Neural progenitor cell (in vitro differentiated cells): Measurements from ENCODE around the gene CLCN4. TPM values are rescaled to one million over a fixed set of nuclear protein-coding genes. Genes with fewer than 3 reads are reported as not detected.

Source experiments
- DNase-seq: peaks from one replicate; pipeline ENCODE4 v3.0.0-alpha.2; 2016; ENCODE audit warnings: low spot score
- H2AFZ ChIP-seq: fragments of 200-600 bp; sonication (generic); replicated peaks from 2 replicates; pipeline ENCODE4 v1.6.1; 2016; ENCODE audit warnings: antibody characterized with exemption
- H3F3A ChIP-seq: fragments of 200-600 bp; sonication (generic); 2 replicates; pipeline ENCODE4 v1.6.1; 2016; ENCODE audit warnings: antibody characterized with exemption, low read depth
- H3K27ac ChIP-seq: fragments of 200-600 bp; sonication (generic); 2 replicates; pipeline ENCODE4 v1.5.1; 2016; ENCODE audit warnings: mild to moderate bottlenecking
- H3K27me3 ChIP-seq: fragments of 200-600 bp; sonication (generic); 2 replicates; pipeline ENCODE4 v1.6.1; 2016; ENCODE audit warnings: mild to moderate bottlenecking, moderate library complexity
- H3K36me3 ChIP-seq: fragments of 200-600 bp; sonication (generic); 2 replicates; pipeline ENCODE4 v1.5.1; 2016
- H3K4me1 ChIP-seq: fragments of 200-600 bp; sonication (generic); 2 replicates; pipeline ENCODE4 v1.6.1; 2016; ENCODE audit warnings: mixed run types
- H3K4me2 ChIP-seq: fragments of 200-600 bp; sonication (generic); 2 replicates; pipeline ENCODE4 v1.6.1; 2016
- H3K4me3 ChIP-seq: fragments of 200-600 bp; sonication (generic); 2 replicates; pipeline ENCODE4 v1.5.1; 2016
- H3K79me2 ChIP-seq: fragments of 200-600 bp; sonication (generic); 2 replicates; pipeline ENCODE4 v1.6.1; 2016; ENCODE audit warnings: low read depth
- H3K9ac ChIP-seq: fragments of 200-600 bp; sonication (generic); 2 replicates; pipeline ENCODE4 v1.6.1; 2016
- H3K9me3 ChIP-seq: fragments of 200-600 bp; sonication (generic); 2 replicates; pipeline ENCODE4 v1.5.1; 2016; ENCODE audit warnings: low read depth
- H4K20me1 ChIP-seq: fragments of 200-600 bp; sonication (generic); 2 replicates; pipeline ENCODE4 v1.6.1; 2016; ENCODE audit warnings: low read depth
- H3K27ac Mint-ChIP-seq: 3 replicates; pipeline ENCODE4 v1.8.0; 2021; ENCODE audit warnings: mixed read lengths
- H3K27me3 Mint-ChIP-seq: 2 replicates; pipeline ENCODE4 v1.8.0; 2022; ENCODE audit warnings: low read depth, mild to moderate bottlenecking, inconsistent platforms, moderate library complexity, mixed read lengths; ENCODE audit not compliant: insufficient read depth
- H3K36me3 Mint-ChIP-seq: 3 replicates; pipeline ENCODE4 v1.8.0; 2021; ENCODE audit warnings: mixed read lengths
- H3K4me1 Mint-ChIP-seq: 3 replicates; pipeline ENCODE4 v1.8.0; 2021; ENCODE audit warnings: mixed read lengths
- H3K4me3 Mint-ChIP-seq: 3 replicates; pipeline ENCODE4 v1.8.0; 2021; ENCODE audit warnings: mild to moderate bottlenecking, moderate library complexity, mixed read lengths
- H3K9me3 Mint-ChIP-seq: 3 replicates; pipeline ENCODE4 v1.8.0; 2020; ENCODE audit warnings: mixed read lengths
- EZH2 ChIP-seq: fragments of 200-600 bp; sonication (generic); IDR thresholded peaks from 2 replicates; pipeline ENCODE4 v1.6.1; 2017; ENCODE audit warnings: antibody characterized with exemption, mild to moderate bottlenecking, moderate library complexity
- EZH2phosphoT487 ChIP-seq: fragments of 200-600 bp; sonication (generic); IDR thresholded peaks from 2 replicates; pipeline ENCODE4 v1.6.1; 2017; ENCODE audit warnings: antibody characterized with exemption
- total RNA-seq: library from RNA; depleted of rRNA; stranded (reverse); fragments of >200 nt; gene quantifications from 2 replicates; pipeline ENCODE4 v1.2.3, GENCODE V29; 2015; ENCODE audit warnings: low replicate concordance
- TF ChIP-seq, protein P1 (sequence below): fragments of 200-600 bp; sonication (generic); IDR thresholded peaks from 2 replicates; pipeline ENCODE4 v1.5.1; 2017; ENCODE audit warnings: antibody characterized with exemption, mild to moderate bottlenecking

CLCN4 gene
- total RNA-seq, 1 donor from 2014 or later = 6.6 TPM

DNA sequence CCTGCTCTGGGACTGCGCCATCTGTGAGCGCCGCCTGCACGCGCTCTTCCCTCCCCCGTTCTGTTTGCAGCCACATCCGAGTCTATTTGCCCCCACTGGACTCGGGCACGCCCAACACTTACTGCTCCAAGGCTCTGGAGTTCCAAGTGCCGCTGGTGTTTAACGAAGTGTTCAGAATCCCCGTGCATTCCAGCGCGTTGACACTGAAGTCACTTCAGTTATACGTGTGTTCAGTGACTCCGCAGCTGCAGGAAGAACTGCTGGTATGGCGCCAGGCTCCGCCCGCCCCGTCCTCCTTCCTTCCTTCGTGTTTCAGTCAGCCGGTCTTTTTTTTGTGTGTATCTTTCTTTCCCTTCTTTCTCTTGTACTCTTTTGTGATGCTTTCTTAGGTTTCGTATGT, 30.7 kb upstream of the CLCN4 start:
- no peak overlapping the region for H3K9ac ChIP-seq
- Mint-ChIP-seq H3K4me1 (no peaks in the 10 kb centered on the region), H3K4me3 (no peak overlapping the region), H3K9me3 (peaks cover 65% of the 10 kb centered on the region), H3K27me3 (peaks cover 9% of the 10 kb centered on the region), H3K27ac (no peak overlapping the region), H3K36me3 (peaks cover 67% of the 10 kb centered on the region)
- H3K4me2 ChIP-seq = no peak overlapping the region
- no peaks in the 10 kb centered on the region for H3K4me1 ChIP-seq
- no peaks in the 10 kb centered on the region for H3K36me3 ChIP-seq
- no peak for TF ChIP-seq EZH2phosphoT487
- TF ChIP-seq, protein P1, sequence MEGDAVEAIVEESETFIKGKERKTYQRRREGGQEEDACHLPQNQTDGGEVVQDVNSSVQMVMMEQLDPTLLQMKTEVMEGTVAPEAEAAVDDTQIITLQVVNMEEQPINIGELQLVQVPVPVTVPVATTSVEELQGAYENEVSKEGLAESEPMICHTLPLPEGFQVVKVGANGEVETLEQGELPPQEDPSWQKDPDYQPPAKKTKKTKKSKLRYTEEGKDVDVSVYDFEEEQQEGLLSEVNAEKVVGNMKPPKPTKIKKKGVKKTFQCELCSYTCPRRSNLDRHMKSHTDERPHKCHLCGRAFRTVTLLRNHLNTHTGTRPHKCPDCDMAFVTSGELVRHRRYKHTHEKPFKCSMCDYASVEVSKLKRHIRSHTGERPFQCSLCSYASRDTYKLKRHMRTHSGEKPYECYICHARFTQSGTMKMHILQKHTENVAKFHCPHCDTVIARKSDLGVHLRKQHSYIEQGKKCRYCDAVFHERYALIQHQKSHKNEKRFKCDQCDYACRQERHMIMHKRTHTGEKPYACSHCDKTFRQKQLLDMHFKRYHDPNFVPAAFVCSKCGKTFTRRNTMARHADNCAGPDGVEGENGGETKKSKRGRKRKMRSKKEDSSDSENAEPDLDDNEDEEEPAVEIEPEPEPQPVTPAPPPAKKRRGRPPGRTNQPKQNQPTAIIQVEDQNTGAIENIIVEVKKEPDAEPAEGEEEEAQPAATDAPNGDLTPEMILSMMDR = no peak
- TF ChIP-seq EZH2 = no peak
- H3K4me3 ChIP-seq = no peak overlapping the region
- H3K9me3 ChIP-seq = peaks cover 11% of the 10 kb centered on the region
- H2AFZ ChIP-seq = no peak overlapping the region
- H3K27ac ChIP-seq = no peak overlapping the region
- no peak for DNase-seq
- H4K20me1 ChIP-seq = no peaks in the 10 kb centered on the region
- no peaks in the 10 kb centered on the region for H3K27me3 ChIP-seq
- no peaks in the 10 kb centered on the region for H3K79me2 ChIP-seq
- no peaks in the 10 kb centered on the region for H3F3A ChIP-seq

DNA sequence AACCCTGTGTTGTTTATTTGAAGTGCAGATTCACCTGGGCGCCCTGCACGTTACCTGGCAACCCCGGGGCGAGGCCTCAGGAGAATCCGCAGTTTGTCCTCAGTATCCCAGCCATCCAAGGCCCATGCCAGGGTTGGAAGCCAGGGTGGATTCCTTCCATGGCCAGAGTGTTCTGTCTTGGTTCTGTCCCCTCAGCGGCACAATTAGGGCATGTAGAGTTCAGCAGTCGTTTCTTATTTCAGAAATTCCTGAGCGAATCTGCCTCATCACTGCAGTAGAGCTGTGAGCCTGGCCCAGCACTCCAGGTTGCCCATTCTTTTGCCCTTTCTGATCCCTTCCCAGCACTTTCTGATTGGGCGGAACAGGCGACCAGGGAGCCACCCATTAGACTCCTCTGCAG, 29.9 kb upstream of the CLCN4 start:
- Histone ChIP-seq H3K9ac (no peak overlapping the region), H2AFZ (no peak overlapping the region), H3K27ac (no peak overlapping the region), H3K9me3 (peaks cover 6% of the 10 kb centered on the region), H3K36me3 (no peaks in the 10 kb centered on the region), H3F3A (peaks cover 3% of the 10 kb centered on the region), H3K4me3 (no peak overlapping the region), H3K27me3 (no peaks in the 10 kb centered on the region), H4K20me1 (no peaks in the 10 kb centered on the region), H3K4me1 (peaks cover 5% of the 10 kb centered on the region), H3K79me2 (no peaks in the 10 kb centered on the region), H3K4me2 (no peak overlapping the region)
- no peaks in the 10 kb centered on the region for H3K4me1 Mint-ChIP-seq
- H3K9me3 Mint-ChIP-seq = peaks cover 60% of the 10 kb centered on the region
- no peak overlapping the region for H3K4me3 Mint-ChIP-seq
- no peak overlapping the region for H3K27ac Mint-ChIP-seq
- DNase-seq = no peak
- TF ChIP-seq, protein P1 = no peak
- TF ChIP-seq EZH2phosphoT487 (no peak), EZH2 (no peak)
- peaks cover 9% of the 10 kb centered on the region for H3K27me3 Mint-ChIP-seq
- peaks cover 65% of the 10 kb centered on the region for H3K36me3 Mint-ChIP-seq

DNA sequence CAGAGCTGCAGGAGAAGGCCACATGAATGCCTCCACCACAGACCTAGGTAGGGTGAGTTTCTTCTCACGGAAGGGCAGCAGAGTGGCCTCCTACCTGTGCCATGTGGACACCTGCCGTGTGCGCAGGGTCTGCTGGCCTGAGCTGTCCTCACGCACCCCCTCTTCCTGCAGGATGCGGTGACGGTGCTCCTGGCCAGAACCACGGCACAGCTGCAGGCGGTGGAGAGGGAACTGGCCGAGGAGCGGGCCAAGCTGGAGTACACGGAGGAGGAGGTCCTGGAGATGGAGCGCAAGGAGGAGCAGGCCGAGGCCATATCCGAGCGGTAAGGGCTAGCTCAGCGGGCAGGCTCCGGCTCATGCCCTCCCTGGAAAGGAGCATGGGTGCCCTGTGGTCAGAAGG, 28.4 kb upstream of the CLCN4 start:
- H3K36me3 Mint-ChIP-seq = peaks cover 69% of the 10 kb centered on the region
- H3F3A ChIP-seq = peaks cover 3% of the 10 kb centered on the region
- no peak overlapping the region for H3K4me3 Mint-ChIP-seq
- peaks cover 61% of the 10 kb centered on the region for H3K9me3 Mint-ChIP-seq
- no peak for TF ChIP-seq EZH2
- TF ChIP-seq, protein P1 = no peak
- no peak for TF ChIP-seq EZH2phosphoT487
- no peaks in the 10 kb centered on the region for H3K27me3 ChIP-seq
- no peaks in the 10 kb centered on the region for H3K36me3 ChIP-seq
- no peaks in the 10 kb centered on the region for H4K20me1 ChIP-seq
- no peak overlapping the region for H3K27ac ChIP-seq
- no peak overlapping the region for H3K9ac ChIP-seq
- H3K4me1 Mint-ChIP-seq = no peaks in the 10 kb centered on the region
- H3K9me3 ChIP-seq = peaks cover 3% of the 10 kb centered on the region
- H3K4me3 ChIP-seq = no peak overlapping the region
- H3K27me3 Mint-ChIP-seq = peaks cover 9% of the 10 kb centered on the region
- H3K27ac Mint-ChIP-seq = no peak overlapping the region
- H2AFZ ChIP-seq = no peak overlapping the region
- H3K4me1 ChIP-seq = peaks cover 9% of the 10 kb centered on the region
- H3K4me2 ChIP-seq = no peak overlapping the region
- no peaks in the 10 kb centered on the region for H3K79me2 ChIP-seq
- DNase-seq = no peak
